HG02610 (cell line): ENCODE results near the gene ADAMTS6.
A peak's percentile ranks its signal among the peaks of the same experiment; 100 is the strongest.

Experiments
- ATAC-seq: cut with Tn5 transposase; IDR thresholded peaks from one replicate; pipeline ENCODE4 v1.9.1; 2021; ENCODE audit warnings: mild to moderate bottlenecking, moderate library complexity; ENCODE audit not compliant: unreplicated experiment

The ADAMTS6 gene

GRCh38 chr5:65111961-65112658, 369.6 kb downstream of the ADAMTS6 start:
- ATAC-seq = no peak

DNA sequence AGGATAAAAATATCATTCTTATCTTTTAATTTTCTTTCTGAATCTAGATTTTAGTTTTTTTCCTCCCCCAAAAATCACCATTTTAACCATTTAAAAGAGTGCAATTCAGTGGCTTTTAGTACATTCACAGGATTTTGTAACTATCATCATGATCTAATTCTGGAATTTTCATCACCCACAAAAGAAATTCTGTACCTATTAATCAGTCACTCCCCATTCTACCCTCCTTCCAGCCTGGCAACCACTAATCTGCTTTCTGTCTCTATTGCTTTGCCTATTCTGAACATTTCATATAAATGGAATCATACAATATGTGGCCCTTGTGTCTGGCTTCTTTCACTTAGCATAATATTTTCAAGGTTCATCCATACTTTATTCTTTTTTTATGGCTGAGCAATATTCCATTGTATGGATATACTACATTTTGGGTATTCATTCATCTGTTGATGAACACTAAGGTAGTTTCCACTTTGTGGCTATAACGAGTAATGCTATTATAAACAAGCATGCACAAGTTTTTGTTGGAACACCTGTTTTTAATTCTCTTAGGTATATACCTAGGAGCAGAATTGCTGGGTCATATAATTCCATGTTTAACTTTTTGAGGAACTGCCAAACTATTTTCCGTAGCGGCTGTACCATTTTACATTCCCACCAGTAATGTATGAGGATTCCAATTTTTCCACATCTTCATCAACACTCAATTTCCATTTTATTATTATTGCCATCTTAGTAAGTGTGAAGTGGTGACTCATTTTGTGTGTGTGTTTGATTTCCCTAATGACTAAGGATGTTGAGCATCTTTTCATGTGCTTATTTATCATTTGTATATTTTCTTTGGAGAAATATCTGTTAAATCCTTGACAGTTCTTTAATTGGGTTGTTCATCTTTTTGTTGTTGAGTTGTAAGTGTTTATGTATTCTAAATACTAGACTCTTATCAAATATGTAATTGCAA, 372.7 kb downstream of the ADAMTS6 start:
- ATAC-seq = no peak

GRCh38 chr5:65105301-65105700, 376.4 kb downstream of the ADAMTS6 start:
- peak; percentile 32 for ATAC-seq

- ATAC-seq = no peak
These were observed 376.9 kb downstream of the ADAMTS6 start for GRCh38 chr5:65104831-65105230.

DNA sequence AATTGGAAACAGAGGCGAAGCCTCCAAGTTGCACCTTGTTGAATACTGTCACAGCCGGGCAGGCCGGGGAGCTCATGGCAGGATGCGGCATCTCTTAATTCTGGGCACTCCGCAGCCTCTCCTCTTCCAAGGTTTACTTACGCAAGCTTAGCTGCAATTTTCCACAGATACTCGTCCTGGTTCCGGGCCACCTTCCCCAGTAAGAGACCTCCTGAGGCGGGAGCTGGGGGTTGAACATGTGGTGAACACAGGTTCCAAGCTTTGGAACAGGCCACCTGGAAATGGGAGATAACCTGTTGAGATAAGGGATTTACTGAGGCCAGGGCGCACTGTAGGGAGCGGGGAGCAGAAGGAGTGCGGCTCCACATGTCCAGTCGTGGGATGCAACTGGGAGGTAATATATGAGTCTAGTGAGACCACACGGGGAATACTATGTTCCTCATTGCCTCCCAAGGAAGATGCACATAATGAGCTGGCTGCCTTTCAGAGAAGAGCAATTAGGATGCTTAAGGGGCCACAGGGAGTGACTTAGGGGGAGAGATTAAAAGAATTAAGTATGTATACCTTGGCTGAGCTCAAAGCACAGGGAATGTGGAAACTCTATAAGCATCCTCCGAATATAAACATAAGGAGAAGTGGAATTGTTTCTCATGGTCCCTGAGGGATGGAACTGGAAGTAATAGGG, 377.8 kb downstream of the ADAMTS6 start:
- ATAC-seq = no peak

- ATAC-seq = peak; percentile 63
These were observed 378.6 kb downstream of the ADAMTS6 start for GRCh38 chr5:65102976-65103711.

DNA sequence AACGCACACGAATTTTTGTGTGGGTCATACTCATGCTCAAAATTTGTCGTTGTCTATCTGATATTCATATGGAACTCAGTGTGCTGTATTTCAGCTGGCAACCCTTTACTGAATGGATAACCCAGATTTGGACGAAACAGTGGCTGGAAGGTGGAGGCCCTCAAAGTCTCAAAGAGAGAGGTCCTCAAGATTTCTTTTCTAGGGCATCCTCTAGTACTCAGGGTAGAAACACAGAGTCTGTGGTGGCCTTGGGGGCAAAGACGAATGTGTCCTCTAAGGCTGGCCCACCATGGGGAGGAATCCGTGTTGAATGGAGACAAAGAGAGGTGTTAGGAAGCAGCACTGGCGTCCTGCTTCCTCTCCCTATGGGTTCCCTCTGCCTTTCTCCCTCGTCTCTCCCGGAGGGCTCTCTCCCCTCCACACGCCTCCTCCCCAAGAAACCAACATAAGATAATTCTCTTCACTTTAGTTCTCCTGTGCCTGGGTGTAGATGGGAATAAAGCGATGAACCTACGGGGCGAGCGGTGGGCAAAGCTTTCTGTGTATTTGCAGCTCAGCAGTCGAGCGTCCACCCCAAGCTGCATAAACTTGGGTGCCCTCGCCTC, 379.2 kb downstream of the ADAMTS6 start:
- peak; percentile 9 for ATAC-seq

DNA sequence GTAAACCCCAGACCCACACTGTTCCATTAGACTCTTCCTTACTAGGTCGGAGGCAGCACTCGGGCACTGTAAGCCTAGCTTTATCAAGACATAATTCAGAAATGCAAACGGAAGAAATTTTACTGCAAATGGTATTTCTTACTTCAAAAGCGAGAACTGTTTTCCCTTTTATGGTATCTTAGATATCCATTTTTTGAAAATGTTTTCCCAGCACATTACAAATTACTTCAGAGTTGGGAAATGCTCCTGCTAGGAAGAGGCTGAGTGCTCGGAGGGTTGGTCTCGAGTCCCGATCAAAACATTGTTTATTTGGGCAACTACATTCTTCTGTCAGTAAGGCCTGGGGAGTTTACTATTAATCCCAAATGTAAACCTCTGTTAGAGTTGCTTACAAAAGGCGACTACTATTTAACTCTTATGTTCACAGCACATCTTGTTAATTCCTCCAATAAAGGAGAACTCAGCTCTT, 380.1 kb downstream of the ADAMTS6 start:
- ATAC-seq = no peak

GRCh38 chr5:65100911-65101631, 380.6 kb downstream of the ADAMTS6 start:
- ATAC-seq = peak; percentile 20
